HG02973 (cell line): ENCODE measurements around the gene GRIN3A.

Source experiments
- ATAC-seq: cut with Tn5 transposase; IDR thresholded peaks from one replicate; pipeline ENCODE4 v1.9.1; 2021; ENCODE audit warnings: moderate library complexity; ENCODE audit not compliant: unreplicated experiment

Gene GRIN3A

DNA sequence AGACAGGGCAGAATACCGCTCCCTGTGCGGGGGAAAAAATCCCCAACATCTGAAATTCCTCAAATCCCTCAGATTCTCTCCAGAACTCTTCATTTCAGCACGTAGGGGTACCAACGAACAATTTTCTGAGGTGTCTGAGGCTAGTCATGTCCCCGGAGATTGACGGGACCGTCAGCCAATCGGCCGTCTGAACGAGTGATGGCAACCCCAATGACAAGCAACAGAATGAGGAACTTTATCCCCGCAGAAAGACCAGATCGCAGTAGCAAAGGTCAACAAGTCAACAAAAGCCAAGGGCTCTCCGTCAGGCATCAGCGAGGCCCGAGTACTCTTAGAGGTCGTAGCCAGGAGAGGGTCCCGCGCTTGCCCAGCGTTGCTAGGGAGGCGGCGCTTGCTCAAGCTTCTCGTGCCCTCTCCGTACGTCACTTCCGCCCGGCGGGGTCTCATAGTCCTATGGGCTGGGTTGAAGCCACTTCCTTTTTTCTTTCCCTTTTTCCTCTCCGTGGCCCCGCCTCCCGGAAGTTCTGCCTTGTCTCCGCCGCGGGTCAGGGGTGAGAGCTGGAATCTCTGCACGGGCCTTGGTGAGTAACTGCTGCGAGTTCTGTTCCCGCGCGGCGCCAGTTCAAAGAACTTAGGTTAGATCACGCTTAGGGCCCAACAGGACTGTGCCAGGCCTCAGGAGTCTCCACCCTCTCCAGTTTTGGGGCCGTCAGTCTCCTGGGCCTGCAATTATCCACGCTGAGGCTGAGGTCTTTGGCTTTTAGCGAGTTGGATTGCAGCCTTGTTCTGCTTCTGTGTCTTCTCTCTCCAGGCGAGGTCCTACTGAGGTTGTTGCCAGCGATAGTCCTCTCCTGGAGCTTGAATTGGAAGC, 204.9 kb downstream of the GRIN3A start, which contains the start of gene RNF20:
TSS of gene RNF20 (plus strand) at position 520 of the 871 bp plus-strand sequence. CDS start 1,571 bp downstream, outside the sequence.
- peak; percentile 96 for ATAC-seq

DNA sequence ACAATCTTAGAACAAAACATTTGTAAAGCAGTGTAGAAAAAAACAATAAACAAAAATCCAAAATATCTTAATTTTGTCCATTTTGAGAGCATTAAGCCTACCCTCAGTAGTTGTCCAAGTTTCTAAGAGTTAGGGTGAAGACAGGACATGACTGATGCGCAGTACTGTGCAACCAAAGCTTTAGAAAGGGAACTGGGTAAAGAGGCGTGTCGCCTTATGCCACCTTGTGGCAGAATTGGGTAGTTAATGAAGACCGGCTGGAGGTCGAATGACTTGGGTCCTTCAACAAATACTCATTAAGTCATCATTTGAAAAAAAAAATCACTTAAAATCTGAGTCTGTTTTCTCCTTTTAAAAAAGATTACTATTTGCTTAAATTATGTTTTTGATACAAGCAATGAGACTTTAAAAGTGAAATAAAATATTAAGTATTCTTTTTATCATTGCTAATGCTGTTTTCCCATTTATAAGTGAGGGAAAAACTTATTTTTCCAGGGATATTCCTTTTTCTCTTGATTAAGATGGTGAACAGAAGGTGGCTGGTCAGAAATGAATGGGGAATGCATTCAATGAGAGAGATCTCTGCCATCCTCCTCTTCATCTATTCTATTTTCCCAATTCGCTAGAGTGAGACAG, 208.3 kb downstream of the GRIN3A start:
- peak; percentile 42 for ATAC-seq

- ATAC-seq = no peak
Observed at GRCh38 chr9:101528015-101528414, 210.4 kb downstream of the GRIN3A start.

DNA sequence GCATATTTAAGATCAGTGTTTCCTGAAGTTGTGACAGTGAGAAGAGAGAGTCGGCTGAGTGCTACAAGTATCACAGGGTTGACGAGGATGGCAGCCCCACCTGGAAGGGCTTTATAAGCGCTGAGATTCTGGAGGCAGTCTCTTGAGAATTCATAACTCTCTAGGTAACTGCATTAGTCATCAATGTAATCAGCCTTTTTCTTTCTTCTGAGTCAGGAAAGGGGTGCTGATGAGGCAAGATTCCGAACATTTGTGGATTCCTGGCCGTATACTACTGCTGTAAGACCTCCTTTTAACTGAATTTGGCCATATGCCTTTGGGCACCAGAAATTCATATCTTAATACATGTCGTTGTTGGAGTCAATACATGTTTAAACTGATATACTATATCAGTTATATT, 211.4 kb downstream of the GRIN3A start:
- ATAC-seq = no peak

- ATAC-seq = no peak
Observed at GRCh38 chr9:101524371-101524770, 214.1 kb downstream of the GRIN3A start.
